ENCODE results near the gene GMNC. TPM values are rescaled to one million over a fixed set of nuclear protein-coding genes. Genes with fewer than 3 reads are reported as not detected.

GMNC gene
- total RNA-seq, 6 donors from 2014 or later: 0.49 TPM; not detected in 5

- Histone ChIP-seq H3K27ac (no peak overlapping the region), H3K9me3 (peaks cover 0 to 3% (median 0%) of the 10 kb centered on the region in 4 donors), H3K36me3 (no peaks in the 10 kb centered on the region), H3K4me1 (no peaks in the 10 kb centered on the region), H3K27me3 (no peaks in the 10 kb centered on the region), H3K4me3 (no peak overlapping the region)
- TF ChIP-seq EP300 (IDR thresholded peaks at IDR 0.05): no peak
- no peak for TF ChIP-seq POLR2A (IDR thresholded peaks at IDR 0.05)
- no peak for TF ChIP-seq CTCF (IDR thresholded peaks at IDR 0.05)
- no peak for TF ChIP-seq POLR2AphosphoS5 (IDR thresholded peaks at IDR 0.05)
- WGBS, 2 donors: 86 to 93% methylated on average over 2 of the region's 2 CpGs
- DNase-seq (no peak), ATAC-seq (ENCODE audit: low FRiP score in 2 of 2) (no peak)
Measured at GRCh38 chr3:190902292-190902691, 39.8 kb upstream of the GMNC start.

GRCh38 chr3:190892395-190892902 is 30.0 kb upstream of the GMNC start:
- Histone ChIP-seq H3K36me3 (no peaks in the 10 kb centered on the region), H3K4me3 (no peak overlapping the region), H3K4me1 (no peaks in the 10 kb centered on the region), H3K9me3 (peaks cover 0 to 6% (median 5%) of the 10 kb centered on the region in 4 donors), H3K27ac (no peak overlapping the region), H3K27me3 (no peaks in the 10 kb centered on the region)
- TF ChIP-seq POLR2AphosphoS5 (IDR thresholded peaks at IDR 0.05): no peak
- no peak for TF ChIP-seq CTCF (IDR thresholded peaks at IDR 0.05)
- no peak for TF ChIP-seq EP300 (IDR thresholded peaks at IDR 0.05)
- no peak for TF ChIP-seq POLR2A (IDR thresholded peaks at IDR 0.05)
- 78 to 84% methylated on average over 4 of the region's 4 CpGs for WGBS, 2 donors
- ATAC-seq (ENCODE audit: low FRiP score in 2 of 2) (no peak), DNase-seq (no peak)

DNA sequence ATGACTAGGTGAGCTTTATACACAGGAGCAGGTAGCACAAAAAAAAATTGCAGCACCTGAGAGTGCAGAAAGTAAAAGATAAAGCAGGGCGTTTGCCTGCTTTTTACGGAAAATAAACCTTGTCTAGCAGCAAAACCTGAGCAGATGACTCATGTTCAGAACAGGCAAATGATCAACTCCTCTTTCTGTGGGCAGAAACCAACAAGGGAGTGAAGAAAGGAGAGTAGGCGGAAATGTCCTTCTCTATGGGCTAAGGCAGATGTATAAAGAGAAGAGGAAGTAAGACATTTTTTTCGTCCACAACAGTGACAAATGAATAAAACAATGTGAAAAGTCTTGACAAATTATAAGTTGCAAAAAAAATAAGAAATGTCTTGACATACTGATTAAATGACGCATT is 24.5 kb upstream of the GMNC start:
- no peaks in the 10 kb centered on the region for H3K36me3 ChIP-seq
- DNase-seq (no peak), ATAC-seq (ENCODE audit: low FRiP score in 2 of 2) (no peak)
- no peaks in the 10 kb centered on the region for H3K9me3 ChIP-seq
- TF ChIP-seq CTCF (IDR thresholded peaks at IDR 0.05): no peak
- no peaks in the 10 kb centered on the region for H3K4me1 ChIP-seq
- WGBS, 2 donors: 75 to 78% methylated on average over 5 of the region's 5 CpGs
- H3K27me3 ChIP-seq: no peaks in the 10 kb centered on the region
- no peak overlapping the region for H3K4me3 ChIP-seq
- H3K27ac ChIP-seq: no peak overlapping the region

GRCh38 chr3:190883973-190884832 is 21.7 kb upstream of the GMNC start:
- 32 to 34% methylated on average over 7 of the region's 7 CpGs for WGBS, 2 donors
- Histone ChIP-seq H3K4me3 (no peak overlapping the region), H3K9me3 (no peaks in the 10 kb centered on the region), H3K36me3 (no peaks in the 10 kb centered on the region), H3K27me3 (no peaks in the 10 kb centered on the region), H3K27ac (no peak overlapping the region), H3K4me1 (no peaks in the 10 kb centered on the region)
- DNase-seq: no peak
- ATAC-seq (ENCODE audit: low FRiP score in 2 of 2): peak in 1 of 2 donors; percentile 76
- no peak for TF ChIP-seq POLR2AphosphoS5 (IDR thresholded peaks at IDR 0.05)
- no peak for TF ChIP-seq EP300 (IDR thresholded peaks at IDR 0.05)
- TF ChIP-seq CTCF (IDR thresholded peaks at IDR 0.05): peak; percentile 28 to 60 (median 54)

- no peak for DNase-seq
- no peaks in the 10 kb centered on the region for H3K36me3 ChIP-seq
- 64 to 65% methylated on average over 3 of the region's 3 CpGs for WGBS, 2 donors
Measured at GRCh38 chr3:190883141-190883540, 20.6 kb upstream of the GMNC start.

More at GRCh38 chr3:190883141-190883540, 20.6 kb upstream of the GMNC start:
- Histone ChIP-seq H3K9me3 (no peaks in the 10 kb centered on the region), H3K27ac (no peak overlapping the region), H3K27me3 (no peaks in the 10 kb centered on the region), H3K4me1 (no peaks in the 10 kb centered on the region), H3K4me3 (no peak overlapping the region)
- no peak for ATAC-seq (ENCODE audit: low FRiP score in 2 of 2)
- TF ChIP-seq POLR2AphosphoS5 (IDR thresholded peaks at IDR 0.05) (no peak), EP300 (IDR thresholded peaks at IDR 0.05) (no peak), CTCF (IDR thresholded peaks at IDR 0.05) (no peak), POLR2A (IDR thresholded peaks at IDR 0.05) (no peak)

Measured in upper lobe of left lung (tissue), 6 donors.